H9 (cell line): ENCODE data around the gene ACAP3. TPM values are rescaled to one million over a fixed set of nuclear protein-coding genes. Genes with fewer than 3 reads are reported as not detected.

Source experiments
- DNase-seq: peaks from one replicate; pipeline ENCODE4 v3.0.0-alpha.2; 2017
- H2AFZ ChIP-seq: one replicate; pipeline ENCODE4 v1.6.1; 2013; ENCODE audit warnings: mild to moderate bottlenecking, low read length, control low read depth, moderate library complexity
- H2AK5ac ChIP-seq: 2 replicates; pipeline ENCODE4 v1.6.1; 2013; ENCODE audit warnings: low read length, control low read depth, mixed read lengths; ENCODE audit not compliant: insufficient read length
- H2BK120ac ChIP-seq: one replicate; pipeline ENCODE4 v1.6.1; 2013; ENCODE audit warnings: low read depth, mild to moderate bottlenecking, low read length, control low read depth, inconsistent platforms; ENCODE audit not compliant: poor library complexity, severe bottlenecking
- H2BK12ac ChIP-seq: 2 replicates; pipeline ENCODE4 v1.6.1; 2013; ENCODE audit warnings: low read length, control low read depth, mixed read lengths, low read depth; ENCODE audit not compliant: insufficient read length
- H2BK15ac ChIP-seq: 2 replicates; pipeline ENCODE4 v1.6.1; 2013; ENCODE audit warnings: low read depth, low read length, control low read depth
- H2BK20ac ChIP-seq: one replicate; pipeline ENCODE4 v1.6.1; 2013; ENCODE audit warnings: low read depth, mild to moderate bottlenecking, low read length, control low read depth, inconsistent platforms; ENCODE audit not compliant: poor library complexity, severe bottlenecking
- H2BK5ac ChIP-seq: 2 replicates; pipeline ENCODE4 v1.6.1; 2013; ENCODE audit warnings: low read length, control low read depth, mixed read lengths; ENCODE audit not compliant: insufficient read length
- H3K14ac ChIP-seq: 2 replicates; pipeline ENCODE4 v1.6.1; 2013; ENCODE audit warnings: low read length, control low read depth; ENCODE audit not compliant: insufficient read depth
- H3K18ac ChIP-seq: 2 replicates; pipeline ENCODE4 v1.6.1; 2013; ENCODE audit warnings: low read depth, mild to moderate bottlenecking, mixed read lengths, low read length, control low read depth; ENCODE audit not compliant: insufficient read length
- H3K23ac ChIP-seq: 2 replicates; pipeline ENCODE4 v1.6.1; 2013; ENCODE audit warnings: low read length, control low read depth, mixed read lengths, low read depth; ENCODE audit not compliant: insufficient read length
- H3K23me2 ChIP-seq: 2 replicates; pipeline ENCODE4 v1.6.1; 2013; ENCODE audit warnings: low read depth, mild to moderate bottlenecking, mixed read lengths, low read length, control low read depth; ENCODE audit not compliant: insufficient read length, poor library complexity, severe bottlenecking
- H3K27ac ChIP-seq: 2 replicates; pipeline ENCODE4 v1.5.1; 2013; ENCODE audit warnings: low read length, control low read depth, mixed read lengths, low read depth; ENCODE audit not compliant: insufficient read length
- H3K27me3 ChIP-seq: 2 replicates; pipeline ENCODE4 v1.6.1; 2013; ENCODE audit warnings: low read length, control low read depth, inconsistent platforms; ENCODE audit not compliant: insufficient read depth
- H3K4ac ChIP-seq: 2 replicates; pipeline ENCODE4 v1.6.1; 2013; ENCODE audit warnings: low read depth, mild to moderate bottlenecking, control low read depth, inconsistent platforms, low read length, moderate library complexity
- H3K4me1 ChIP-seq: 2 replicates; pipeline ENCODE4 v1.6.1; 2013; ENCODE audit warnings: low read length, control low read depth, inconsistent platforms; ENCODE audit not compliant: insufficient read depth
- H3K4me2 ChIP-seq: 2 replicates; pipeline ENCODE4 v1.6.1; 2013; ENCODE audit warnings: low read length, control low read depth, mixed read lengths; ENCODE audit not compliant: insufficient read length, insufficient read depth
- H3K56ac ChIP-seq: 2 replicates; pipeline ENCODE4 v1.6.1; 2013; ENCODE audit warnings: low read depth, mild to moderate bottlenecking, mixed read lengths, low read length, control low read depth; ENCODE audit not compliant: insufficient read length
- H3K79me1 ChIP-seq: 2 replicates; pipeline ENCODE4 v1.6.1; 2013; ENCODE audit warnings: low read depth, mild to moderate bottlenecking, moderate library complexity, low read length, control low read depth, inconsistent platforms; ENCODE audit not compliant: insufficient read depth, poor library complexity, severe bottlenecking
- H3K79me2 ChIP-seq: 2 replicates; pipeline ENCODE4 v1.6.1; 2013; ENCODE audit warnings: low read length, control low read depth, inconsistent platforms; ENCODE audit not compliant: insufficient read depth
- H3K9ac ChIP-seq: 2 replicates; pipeline ENCODE4 v1.6.1; 2013; ENCODE audit warnings: low read length, control low read depth, mixed read lengths; ENCODE audit not compliant: insufficient read length; ENCODE audit errors: extremely low read depth
- H3K9me3 ChIP-seq: one replicate; pipeline ENCODE4 v1.6.1; 2013; ENCODE audit warnings: low read depth, low read length, inconsistent platforms; ENCODE audit not compliant: control insufficient read depth
- H3T11ph ChIP-seq: one replicate; pipeline ENCODE4 v1.6.1; 2013; ENCODE audit warnings: mild to moderate bottlenecking, low read length, control low read depth, inconsistent platforms
- H4K20me1 ChIP-seq: one replicate; pipeline ENCODE4 v1.6.1; 2013; ENCODE audit not compliant: control insufficient read depth, insufficient read length, insufficient read depth
- H4K5ac ChIP-seq: 2 replicates; pipeline ENCODE4 v1.6.1; 2013; ENCODE audit warnings: low read depth, mild to moderate bottlenecking, mixed read lengths, low read length, control low read depth; ENCODE audit not compliant: insufficient read length
- H4K8ac ChIP-seq: replicated peaks from 2 replicates; pipeline ENCODE4 v1.6.1; 2013; ENCODE audit warnings: low read length, control low read depth, mixed read lengths, low read depth; ENCODE audit not compliant: insufficient read length
- H4K91ac ChIP-seq: 2 replicates; pipeline ENCODE4 v1.6.1; 2013; ENCODE audit warnings: low read depth, mild to moderate bottlenecking, moderate library complexity, mixed read lengths, low read length, control low read depth; ENCODE audit not compliant: insufficient read length
- H3K27ac Mint-ChIP-seq, 3 experiments: 2 replicates in 2 of 3; 3 replicates in 1 of 3; pipeline ENCODE4 v1.8.0; 2020 to 2021; ENCODE audit warnings: mixed read lengths in 3 of 3, mild to moderate bottlenecking in 1 of 3, moderate library complexity in 1 of 3
- H3K27me3 Mint-ChIP-seq: 2 replicates; pipeline ENCODE4 v1.8.0; 2021; ENCODE audit warnings: low read depth, mild to moderate bottlenecking, moderate library complexity, mixed read lengths
- H3K36me3 Mint-ChIP-seq, 3 experiments: 2 replicates in 2 of 3; 3 replicates in 1 of 3; pipeline ENCODE4 v1.8.0; 2020 to 2021; ENCODE audit warnings: low read depth in 3 of 3, mixed read lengths in 3 of 3; ENCODE audit not compliant: insufficient read depth in 1 of 3
- H3K4me1 Mint-ChIP-seq, 2 experiments: 2 replicates each; pipeline ENCODE4 v1.8.0; 2020; ENCODE audit warnings: mixed read lengths in 2 of 2
- H3K4me3 Mint-ChIP-seq, 2 experiments: 2 replicates in 1 of 2; 3 replicates in 1 of 2; pipeline ENCODE4 v1.8.0; 2020 to 2021; ENCODE audit warnings: mild to moderate bottlenecking in 2 of 2, mixed read lengths in 2 of 2, moderate library complexity in 1 of 2
- H3K9me3 Mint-ChIP-seq, 2 experiments: 2 replicates in 1 of 2; 3 replicates in 1 of 2; pipeline ENCODE4 v1.8.0; 2020; ENCODE audit warnings: mild to moderate bottlenecking in 2 of 2, mixed read lengths in 2 of 2, moderate library complexity in 1 of 2
- CTCF ChIP-seq: fragments of 200-600 bp; sonication (generic); conservative IDR thresholded peaks from 3 replicates; pipeline ENCODE4 v1.8.0; 2021; ENCODE audit warnings: antibody characterized with exemption, mild to moderate bottlenecking
- WGBS: extraction: QIAGEN DNeasy Blood & Tissue Kit; methylation state at CpG from one replicate; pipeline ENCODE4 v1.1.7; 2013; ENCODE audit warnings: missing lambda C conversion rate, low lambda C conversion rate, mixed read lengths; ENCODE audit not compliant: insufficient read length; ENCODE audit errors: extremely low coverage; 5-methylcytosine and 5-hydroxymethylcytosine counted together
- total RNA-seq: library from RNA; stranded (reverse); gene quantifications from 2 replicates; pipeline ENCODE4 v1.2.1, GENCODE V29; 2021

ACAP3 gene
- total RNA-seq, 1 experiment from 2014 or later: 41.4 TPM

- DNase-seq: no peak
- Histone ChIP-seq H2AK5ac (no peak overlapping the region), H3K9me3 (no peaks in the 10 kb centered on the region), H3K18ac (no peak overlapping the region), H3T11ph (no peak overlapping the region), H3K4me1 (no peaks in the 10 kb centered on the region), H4K5ac (no peak overlapping the region), H2BK12ac (no peak overlapping the region), H2BK120ac (no peak overlapping the region), H3K27me3 (no peaks in the 10 kb centered on the region), H2BK5ac (no peak overlapping the region), H4K8ac (no peak overlapping the region), H2BK15ac (no peak overlapping the region), H3K79me2 (no peaks in the 10 kb centered on the region; the same call in 1 of the 2 replicates), H2AFZ (no peak overlapping the region), H3K9ac (no peak overlapping the region), H3K56ac (no peak overlapping the region), H3K23me2 (no peaks in the 10 kb centered on the region), H2BK20ac (no peak overlapping the region), H3K23ac (no peak overlapping the region), H3K14ac (no peak overlapping the region), H4K20me1 (no peaks in the 10 kb centered on the region), H3K27ac (no peak overlapping the region), H3K4ac (no peak overlapping the region), H3K4me2 (no peak overlapping the region), H3K79me1 (peaks cover 4% of the 10 kb centered on the region), H4K91ac (no peak overlapping the region)
- Mint-ChIP-seq H3K27me3 (no peaks in the 10 kb centered on the region), H3K27ac (no peak overlapping the region), H3K4me3 (no peak overlapping the region), H3K9me3 (peaks cover 0 to 8% of the 10 kb centered on the region in 2 experiments; a peak in 3 of 5 replicates), H3K36me3 (peaks cover 21 to 36% (median 31%) of the 10 kb centered on the region in 3 experiments), H3K4me1 (peaks cover 0 to 5% of the 10 kb centered on the region in 2 experiments; a peak in 3 of 4 replicates)
- WGBS: no CpG with 5 or more reads among the region's 28 CpGs
- TF ChIP-seq CTCF: no peak
Observed at GRCh38 chr1:1342061-1342562, 34.4 kb upstream of the ACAP3 start.
